ENCODE measurements around the gene PELI2.

PELI2 gene

DNA sequence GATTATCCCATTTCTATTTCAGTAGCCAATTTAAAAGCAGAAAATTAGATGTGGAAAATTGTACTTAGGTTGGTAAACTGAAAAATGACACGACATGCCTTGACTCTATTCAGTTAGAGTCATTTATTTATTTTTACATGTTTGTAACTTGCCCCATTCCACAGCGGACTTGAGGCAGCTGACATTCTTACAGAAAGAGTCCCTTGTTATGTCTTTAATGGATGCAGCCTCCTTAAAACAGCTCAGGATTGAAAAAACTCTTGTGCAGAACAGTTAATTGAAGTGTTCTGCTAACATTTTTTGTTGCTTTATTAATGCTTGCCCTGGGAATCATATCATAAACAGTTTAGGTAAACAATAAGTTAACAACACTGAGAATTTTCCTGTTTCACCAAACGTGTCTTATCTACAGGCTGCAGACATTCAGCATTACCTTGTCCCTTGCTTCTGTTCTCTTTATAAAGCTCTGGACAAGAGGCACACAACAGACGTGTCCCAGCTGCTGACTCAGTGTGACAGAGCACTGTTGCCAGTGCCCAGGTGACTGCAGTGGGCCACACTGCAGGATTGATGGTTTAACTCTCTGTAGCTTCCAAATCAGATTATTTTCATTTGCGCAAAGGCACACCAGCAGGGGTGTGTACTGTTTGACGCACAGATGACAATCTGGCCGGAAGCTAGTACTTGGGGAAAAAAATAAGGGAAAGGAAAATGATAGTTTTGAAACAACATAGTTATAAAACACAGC is 101.6 kb downstream of the PELI2 start:
- Histone ChIP-seq H3K9me3 (ENCODE audit: control insufficient read depth, insufficient read depth, low read depth, low read length) (no peaks in the 10 kb centered on the region), H3K36me3 (ENCODE audit: control insufficient read depth in 2 of 2, insufficient read depth in 1 of 2, low read length in 2 of 2) (no peaks in the 10 kb centered on the region), H3K27ac (ENCODE audit: extremely low read depth, low read depth, low read length) (no peak overlapping the region), H3K4me3 (ENCODE audit: low read depth, low read length) (no peak overlapping the region), H3K4me1 (ENCODE audit: control insufficient read depth, insufficient read depth, low read length) (peaks cover 18% of the 10 kb centered on the region)
- TF ChIP-seq ZNF629 (tag by site-specific recombination; IDR thresholded peaks at IDR 0.05) (no peak), ZNF391 (tag by site-specific recombination; IDR thresholded peaks at IDR 0.05; ENCODE audit: borderline replicate concordance, low read depth) (no peak), ZNF19 (tag by site-specific recombination; IDR thresholded peaks at IDR 0.05; ENCODE audit: low read depth) (no peak), ZNF433 (tag by site-specific recombination; IDR thresholded peaks at IDR 0.05; ENCODE audit: low read depth) (no peak)
- TF ChIP-seq, protein P1, sequence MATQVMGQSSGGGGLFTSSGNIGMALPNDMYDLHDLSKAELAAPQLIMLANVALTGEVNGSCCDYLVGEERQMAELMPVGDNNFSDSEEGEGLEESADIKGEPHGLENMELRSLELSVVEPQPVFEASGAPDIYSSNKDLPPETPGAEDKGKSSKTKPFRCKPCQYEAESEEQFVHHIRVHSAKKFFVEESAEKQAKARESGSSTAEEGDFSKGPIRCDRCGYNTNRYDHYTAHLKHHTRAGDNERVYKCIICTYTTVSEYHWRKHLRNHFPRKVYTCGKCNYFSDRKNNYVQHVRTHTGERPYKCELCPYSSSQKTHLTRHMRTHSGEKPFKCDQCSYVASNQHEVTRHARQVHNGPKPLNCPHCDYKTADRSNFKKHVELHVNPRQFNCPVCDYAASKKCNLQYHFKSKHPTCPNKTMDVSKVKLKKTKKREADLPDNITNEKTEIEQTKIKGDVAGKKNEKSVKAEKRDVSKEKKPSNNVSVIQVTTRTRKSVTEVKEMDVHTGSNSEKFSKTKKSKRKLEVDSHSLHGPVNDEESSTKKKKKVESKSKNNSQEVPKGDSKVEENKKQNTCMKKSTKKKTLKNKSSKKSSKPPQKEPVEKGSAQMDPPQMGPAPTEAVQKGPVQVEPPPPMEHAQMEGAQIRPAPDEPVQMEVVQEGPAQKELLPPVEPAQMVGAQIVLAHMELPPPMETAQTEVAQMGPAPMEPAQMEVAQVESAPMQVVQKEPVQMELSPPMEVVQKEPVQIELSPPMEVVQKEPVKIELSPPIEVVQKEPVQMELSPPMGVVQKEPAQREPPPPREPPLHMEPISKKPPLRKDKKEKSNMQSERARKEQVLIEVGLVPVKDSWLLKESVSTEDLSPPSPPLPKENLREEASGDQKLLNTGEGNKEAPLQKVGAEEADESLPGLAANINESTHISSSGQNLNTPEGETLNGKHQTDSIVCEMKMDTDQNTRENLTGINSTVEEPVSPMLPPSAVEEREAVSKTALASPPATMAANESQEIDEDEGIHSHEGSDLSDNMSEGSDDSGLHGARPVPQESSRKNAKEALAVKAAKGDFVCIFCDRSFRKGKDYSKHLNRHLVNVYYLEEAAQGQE (tag by site-specific recombination; IDR thresholded peaks at IDR 0.05) = no peak
- ChIA-PET CTCF (interaction anchor here (0.9 kb wide), 2 partner anchors 9 to 267 kb away, joined by 3 read pairs; no protein-coding TSS in a partner anchor), POLR2A (no interaction called here)

DNA sequence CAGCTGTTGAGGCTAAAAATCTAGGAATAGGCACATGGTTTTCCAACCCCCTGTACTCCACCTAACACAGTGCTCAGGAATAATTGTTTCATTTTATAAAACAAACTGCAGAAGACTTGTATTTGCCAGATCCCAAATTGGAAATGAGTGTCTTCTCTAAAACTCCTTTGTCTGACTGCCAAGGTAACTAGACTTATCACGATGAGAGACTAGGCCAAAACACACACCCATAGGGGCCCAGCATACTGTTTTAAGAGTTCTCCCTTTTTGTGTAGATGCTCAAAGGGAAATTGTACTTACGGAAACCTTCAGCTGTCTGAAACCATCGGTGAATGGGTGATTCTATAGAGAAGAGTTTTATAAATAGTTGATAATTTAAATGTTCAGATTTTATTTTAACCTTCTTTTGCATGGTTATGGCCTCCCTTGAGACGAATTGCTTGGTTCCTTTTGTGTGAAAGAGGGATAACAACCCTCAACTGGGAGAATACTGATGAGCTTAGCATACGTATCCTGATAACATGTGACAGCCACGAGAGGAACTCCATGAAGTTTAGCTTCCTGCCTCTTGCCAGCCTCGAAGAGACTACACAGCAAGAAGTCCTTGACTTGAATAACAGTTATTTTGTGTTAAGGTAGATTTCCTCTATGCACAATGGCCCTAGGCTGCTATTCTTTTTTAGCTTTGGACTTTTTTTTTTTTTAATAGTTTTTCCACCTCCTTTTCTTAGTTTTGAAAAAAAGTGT is 103.3 kb downstream of the PELI2 start:
- Histone ChIP-seq H3K4me3 (ENCODE audit: low read depth, low read length) (no peak overlapping the region), H3K27ac (ENCODE audit: extremely low read depth, low read depth, low read length) (no peak overlapping the region), H3K4me1 (ENCODE audit: control insufficient read depth, insufficient read depth, low read length) (peaks cover 11% of the 10 kb centered on the region), H3K9me3 (ENCODE audit: control insufficient read depth, insufficient read depth, low read depth, low read length) (no peaks in the 10 kb centered on the region), H3K36me3 (ENCODE audit: control insufficient read depth in 2 of 2, insufficient read depth in 1 of 2, low read length in 2 of 2) (no peaks in the 10 kb centered on the region)
- TF ChIP-seq ZNF621 (tag by site-specific recombination; IDR thresholded peaks at IDR 0.05) = no peak
- ChIA-PET POLR2A (no interaction called here), CTCF (interaction anchor here (0.6 to 0.9 kb wide), 3 partner anchors 151 to 976 kb away, joined by 3 to 4 read pairs (median 3); no protein-coding TSS in a partner anchor)

DNA sequence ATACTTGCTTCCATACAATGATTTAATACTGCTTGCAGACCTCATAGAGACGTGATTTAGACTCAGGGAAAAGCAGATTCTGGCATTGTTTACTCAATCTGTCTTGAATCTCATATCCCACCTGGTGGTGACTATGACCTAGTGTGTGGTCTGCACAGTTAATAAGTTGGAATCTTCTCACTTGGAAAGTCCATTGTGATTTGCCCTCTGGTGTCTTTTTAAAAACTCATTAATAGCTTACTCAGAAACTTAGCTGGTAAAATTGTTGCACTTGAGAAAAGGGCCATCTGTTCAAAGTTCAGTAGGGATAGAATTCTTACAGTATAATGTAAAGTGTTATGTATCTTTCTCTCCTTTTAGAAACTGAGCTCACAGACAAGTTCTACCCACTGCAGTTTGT is 106.0 kb downstream of the PELI2 start:
- TF ChIP-seq, protein P2, sequence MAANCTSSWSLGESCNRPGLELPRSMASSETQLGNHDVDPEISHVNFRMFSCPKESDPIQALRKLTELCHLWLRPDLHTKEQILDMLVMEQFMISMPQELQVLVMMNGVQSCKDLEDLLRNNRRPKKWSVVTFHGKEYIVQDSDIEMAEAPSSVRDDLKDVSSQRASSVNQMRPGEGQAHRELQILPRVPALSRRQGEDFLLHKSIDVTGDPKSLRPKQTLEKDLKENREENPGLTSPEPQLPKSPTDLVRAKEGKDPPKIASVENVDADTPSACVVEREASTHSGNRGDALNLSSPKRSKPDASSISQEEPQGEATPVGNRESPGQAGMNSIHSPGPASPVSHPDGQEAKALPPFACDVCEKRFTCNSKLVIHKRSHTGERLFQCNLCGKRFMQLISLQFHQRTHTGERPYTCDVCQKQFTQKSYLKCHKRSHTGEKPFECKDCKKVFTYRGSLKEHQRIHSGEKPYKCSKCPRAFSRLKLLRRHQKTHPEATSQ (tag by site-specific recombination; IDR thresholded peaks at IDR 0.05) = no peak
- TF ChIP-seq ZNF157 (tag by site-specific recombination; IDR thresholded peaks at IDR 0.05) = no peak
- TF ChIP-seq, protein P3, sequence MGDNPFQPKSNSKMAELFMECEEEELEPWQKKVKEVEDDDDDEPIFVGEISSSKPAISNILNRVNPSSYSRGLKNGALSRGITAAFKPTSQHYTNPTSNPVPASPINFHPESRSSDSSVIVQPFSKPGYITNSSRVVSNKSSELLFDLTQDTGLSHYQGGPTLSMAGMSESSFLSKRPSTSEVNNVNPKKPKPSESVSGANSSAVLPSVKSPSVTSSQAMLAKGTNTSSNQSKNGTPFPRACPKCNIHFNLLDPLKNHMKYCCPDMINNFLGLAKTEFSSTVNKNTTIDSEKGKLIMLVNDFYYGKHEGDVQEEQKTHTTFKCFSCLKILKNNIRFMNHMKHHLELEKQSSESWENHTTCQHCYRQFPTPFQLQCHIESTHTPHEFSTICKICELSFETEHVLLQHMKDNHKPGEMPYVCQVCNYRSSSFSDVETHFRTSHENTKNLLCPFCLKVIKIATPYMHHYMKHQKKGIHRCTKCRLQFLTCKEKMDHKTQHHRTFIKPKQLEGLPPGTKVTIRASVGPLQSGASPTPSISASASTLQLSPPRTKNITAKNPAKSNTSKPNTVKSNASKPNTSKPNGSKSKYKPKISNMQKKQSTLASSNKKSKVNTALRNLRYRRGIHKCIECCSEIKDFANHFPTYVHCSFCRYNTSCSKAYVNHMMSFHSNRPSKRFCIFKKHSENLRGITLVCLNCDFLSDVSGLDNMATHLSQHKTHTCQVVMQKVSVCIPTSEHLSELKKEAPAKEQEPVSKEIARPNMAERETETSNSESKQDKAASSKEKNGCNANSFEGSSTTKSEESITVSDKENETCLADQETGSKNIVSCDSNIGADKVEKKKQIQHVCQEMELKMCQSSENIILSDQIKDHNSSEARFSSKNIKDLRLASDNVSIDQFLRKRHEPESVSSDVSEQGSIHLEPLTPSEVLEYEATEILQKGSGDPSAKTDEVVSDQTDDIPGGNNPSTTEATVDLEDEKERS (tag by site-specific recombination; IDR thresholded peaks at IDR 0.05) = no peak
- TF ChIP-seq KLF9 (tag by site-specific recombination; IDR thresholded peaks at IDR 0.05; ENCODE audit: low read depth) = no peak
- ChIA-PET CTCF (no interaction called here), POLR2A (no interaction called here)
- H3K27ac ChIP-seq (ENCODE audit: extremely low read depth, low read depth, low read length) = no peak overlapping the region
- H3K4me3 ChIP-seq (ENCODE audit: low read depth, low read length) = no peak overlapping the region
- H3K9me3 ChIP-seq (ENCODE audit: control insufficient read depth, insufficient read depth, low read depth, low read length) = no peaks in the 10 kb centered on the region
- H3K36me3 ChIP-seq (ENCODE audit: control insufficient read depth in 2 of 2, insufficient read depth in 1 of 2, low read length in 2 of 2) = no peaks in the 10 kb centered on the region
- peaks cover 7% of the 10 kb centered on the region; the same call in 1 of the 2 replicates for H3K4me1 ChIP-seq (ENCODE audit: control insufficient read depth, insufficient read depth, low read length)
